Activated T-helper 2 cell treated with anti-CD3 and anti-CD28 coated beads, Interferon-gamma antibody, Interleukin-2, Interleukin-4, amounts not matched to agents 10 μg/mL and 5 μg/mL and 100 μg/mL, durations not matched to agents 14 hours and 24 hours and 36 hours (primary cell): ENCODE measurements around the gene TRIM54. TPM values are rescaled to one million over a fixed set of nuclear protein-coding genes. Genes with fewer than 3 reads are reported as not detected.

ENCODE experiments used
- DNase-seq: peaks from one replicate; pipeline ENCODE4 v3.0.0; 2021; ENCODE audit warnings: low spot score
- H3K27ac Mint-ChIP-seq: one replicate; pipeline ENCODE4 v1.8.0; 2021; ENCODE audit warnings: mixed read lengths
- H3K27me3 Mint-ChIP-seq: one replicate; pipeline ENCODE4 v1.8.0; 2021; ENCODE audit warnings: low read depth, mixed read lengths
- H3K36me3 Mint-ChIP-seq: one replicate; pipeline ENCODE4 v1.8.0; 2021; ENCODE audit warnings: low read depth, mixed read lengths
- H3K4me1 Mint-ChIP-seq: one replicate; pipeline ENCODE4 v1.8.0; 2021; ENCODE audit warnings: low read depth, mixed read lengths
- H3K4me3 Mint-ChIP-seq: one replicate; pipeline ENCODE4 v1.8.0; 2021; ENCODE audit warnings: low read depth, mild to moderate bottlenecking, moderate library complexity, mixed read lengths
- H3K9me3 Mint-ChIP-seq: one replicate; pipeline ENCODE4 v1.8.0; 2021; ENCODE audit warnings: mixed read lengths
- intact Hi-C: fragments of 100-400 bp; cut with micrococcal nuclease; formaldehyde crosslinking; loops from one replicate; pipeline ENCODE4 v1.15.1; 2023
- total RNA-seq: library from RNA; stranded (reverse); gene quantifications from 2 replicates; pipeline ENCODE4 v1.2.3, GENCODE V29; 2022

TRIM54 gene, protein sequence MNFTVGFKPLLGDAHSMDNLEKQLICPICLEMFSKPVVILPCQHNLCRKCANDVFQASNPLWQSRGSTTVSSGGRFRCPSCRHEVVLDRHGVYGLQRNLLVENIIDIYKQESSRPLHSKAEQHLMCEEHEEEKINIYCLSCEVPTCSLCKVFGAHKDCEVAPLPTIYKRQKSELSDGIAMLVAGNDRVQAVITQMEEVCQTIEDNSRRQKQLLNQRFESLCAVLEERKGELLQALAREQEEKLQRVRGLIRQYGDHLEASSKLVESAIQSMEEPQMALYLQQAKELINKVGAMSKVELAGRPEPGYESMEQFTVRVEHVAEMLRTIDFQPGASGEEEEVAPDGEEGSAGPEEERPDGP
- total RNA-seq, result 0.21 and 0.25 TPM in 2 replicates

DNA sequence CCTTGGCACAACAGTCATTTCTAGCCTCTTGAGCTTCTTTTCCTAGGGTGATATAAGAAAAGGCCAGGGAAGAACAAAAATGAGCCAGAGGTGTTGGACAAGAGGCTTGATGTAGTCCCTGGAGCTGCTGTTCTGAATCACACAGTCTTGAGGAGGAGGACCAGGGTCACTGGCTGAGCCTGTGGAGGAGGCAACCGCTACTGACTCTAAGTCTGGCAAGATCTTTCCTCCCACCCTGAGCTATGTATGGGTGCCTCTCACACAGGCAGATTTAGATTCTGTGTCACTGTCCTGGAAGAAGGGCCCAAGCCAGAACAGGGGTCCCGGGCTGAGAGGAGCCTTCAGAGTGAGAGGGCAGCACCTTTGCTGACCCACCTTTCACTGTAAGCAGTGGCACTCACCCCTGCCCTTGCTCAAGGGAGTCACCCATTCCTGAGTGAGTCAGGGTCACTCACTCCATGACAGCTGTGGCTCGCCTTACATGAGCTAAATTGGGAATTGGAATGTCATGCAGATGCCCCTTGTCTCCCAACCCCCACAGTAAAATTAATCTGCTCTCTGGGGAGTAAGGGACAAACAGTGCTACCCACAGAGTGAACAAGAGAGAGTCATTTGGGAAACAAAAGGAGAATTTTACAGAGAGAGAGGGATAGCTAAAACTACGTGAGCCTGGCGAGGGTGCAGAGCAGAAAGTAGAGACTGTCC, at the start of gene TRIM54:
Gene TRIM54, plus strand, starts transcription at position 575 of the 705 bp plus-strand sequence. CDS start 303 bp downstream, outside the sequence.
- peaks cover 16% of the 10 kb centered on the region for H3K4me1 Mint-ChIP-seq
- intact Hi-C loops, result loop anchor here (2.0 to 5.0 kb wide), 3 partner anchors 21 to 320 kb away; no protein-coding TSS in a partner anchor
- no peaks in the 10 kb centered on the region for H3K36me3 Mint-ChIP-seq
- no peaks in the 10 kb centered on the region for H3K9me3 Mint-ChIP-seq
- no peak for DNase-seq
- H3K27ac Mint-ChIP-seq, result no peak within 1 kb of the TSS
- no peak within 1 kb of the TSS for H3K4me3 Mint-ChIP-seq
- H3K27me3 Mint-ChIP-seq, result peaks cover 32% of the 10 kb centered on the region

DNA sequence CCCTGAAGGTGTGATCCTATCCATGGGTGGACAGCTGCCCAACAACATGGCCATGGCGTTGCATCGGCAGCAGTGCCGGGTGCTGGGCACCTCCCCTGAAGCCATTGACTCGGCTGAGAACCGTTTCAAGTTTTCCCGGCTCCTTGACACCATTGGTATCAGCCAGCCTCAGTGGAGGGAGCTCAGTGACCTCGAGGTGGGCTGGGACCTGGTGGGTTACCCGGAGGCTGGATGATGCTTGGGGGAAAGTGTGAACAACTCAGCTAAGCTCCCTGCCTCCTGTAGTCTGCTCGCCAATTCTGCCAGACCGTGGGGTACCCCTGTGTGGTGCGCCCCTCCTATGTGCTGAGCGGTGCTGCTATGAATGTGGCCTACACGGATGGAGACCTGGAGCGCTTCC, 48.9 kb upstream of the TRIM54 start:
- Mint-ChIP-seq H3K4me3 (no peak overlapping the region), H3K27ac (no peak overlapping the region), H3K36me3 (peaks cover 86% of the 10 kb centered on the region), H3K27me3 (no peaks in the 10 kb centered on the region), H3K4me1 (no peaks in the 10 kb centered on the region), H3K9me3 (no peaks in the 10 kb centered on the region)
- intact Hi-C loops, result no loop called here
- DNase-seq, result no peak

DNA sequence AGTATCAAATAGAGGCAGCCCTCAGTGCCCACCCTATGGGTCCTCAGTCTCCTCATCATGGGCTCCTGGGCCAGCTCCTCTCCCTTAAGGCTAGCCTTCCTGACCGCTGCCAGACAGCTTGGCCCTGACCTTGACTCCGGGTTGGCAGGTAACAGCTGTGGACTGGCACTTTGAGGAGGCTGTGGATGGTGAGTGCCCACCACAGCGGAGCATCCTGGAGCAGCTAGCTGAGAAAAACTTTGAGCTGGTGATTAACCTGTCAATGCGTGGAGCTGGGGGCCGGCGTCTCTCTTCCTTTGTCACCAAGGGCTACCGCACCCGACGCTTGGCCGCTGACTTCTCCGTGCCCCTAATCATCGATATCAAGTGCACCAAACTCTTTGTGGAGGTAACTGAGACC, 46.1 kb upstream of the TRIM54 start:
- Mint-ChIP-seq H3K4me1 (no peaks in the 10 kb centered on the region), H3K4me3 (no peak overlapping the region), H3K27me3 (no peaks in the 10 kb centered on the region), H3K9me3 (no peaks in the 10 kb centered on the region), H3K36me3 (peaks cover 91% of the 10 kb centered on the region), H3K27ac (no peak overlapping the region)
- DNase-seq, result no peak
- intact Hi-C loops, result no loop called here

DNA sequence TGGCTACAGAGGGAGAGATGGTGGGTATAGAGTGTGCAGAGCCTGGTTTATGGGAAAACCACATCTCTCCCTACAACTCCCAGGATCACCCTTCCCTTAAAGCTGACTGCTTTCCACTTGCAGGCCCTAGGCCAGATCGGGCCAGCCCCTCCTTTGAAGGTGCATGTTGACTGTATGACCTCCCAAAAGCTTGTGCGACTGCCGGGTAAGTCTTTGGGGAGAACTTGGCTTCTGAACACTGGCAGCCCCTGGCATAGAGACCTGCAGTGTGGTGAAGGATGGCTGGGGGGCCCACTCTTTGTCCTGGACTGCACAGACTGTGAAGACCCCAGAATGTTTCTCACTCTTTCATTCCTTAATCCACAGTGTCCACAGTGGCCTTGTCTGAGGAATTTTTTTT, 45.6 kb upstream of the TRIM54 start:
- Mint-ChIP-seq H3K9me3 (no peaks in the 10 kb centered on the region), H3K27ac (no peak overlapping the region), H3K4me3 (no peak overlapping the region), H3K27me3 (no peaks in the 10 kb centered on the region), H3K4me1 (no peaks in the 10 kb centered on the region), H3K36me3 (peaks cover 91% of the 10 kb centered on the region)
- DNase-seq, result no peak
- intact Hi-C loops, result no loop called here

DNA sequence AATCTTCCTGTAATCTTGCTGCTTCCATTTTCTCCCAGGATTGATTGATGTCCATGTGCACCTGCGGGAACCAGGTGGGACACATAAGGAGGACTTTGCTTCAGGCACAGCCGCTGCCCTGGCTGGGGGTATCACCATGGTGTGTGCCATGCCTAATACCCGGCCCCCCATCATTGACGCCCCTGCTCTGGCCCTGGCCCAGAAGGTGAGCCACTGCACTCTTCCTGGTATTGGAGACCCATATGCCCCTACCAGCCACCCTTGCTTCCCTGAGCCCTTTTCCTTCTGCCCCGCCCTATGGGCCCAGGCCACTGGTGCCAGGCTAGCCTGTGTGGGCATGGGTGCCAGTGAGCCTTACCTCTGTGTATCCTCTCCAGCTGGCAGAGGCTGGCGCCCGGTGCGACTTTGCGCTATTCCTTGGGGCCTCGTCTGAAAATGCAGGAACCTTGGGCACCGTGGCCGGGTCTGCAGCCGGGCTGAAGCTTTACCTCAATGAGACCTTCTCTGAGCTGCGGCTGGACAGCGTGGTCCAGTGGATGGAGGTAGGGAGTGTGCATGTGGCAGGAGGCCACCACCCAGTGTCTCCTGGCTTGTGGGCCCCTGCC, 44.8 kb upstream of the TRIM54 start:
- Mint-ChIP-seq H3K27me3 (no peaks in the 10 kb centered on the region), H3K4me3 (no peak overlapping the region), H3K4me1 (no peaks in the 10 kb centered on the region), H3K9me3 (no peaks in the 10 kb centered on the region), H3K36me3 (peaks cover 90% of the 10 kb centered on the region), H3K27ac (no peak overlapping the region)
- no peak for DNase-seq
- intact Hi-C loops, result no loop called here

DNA sequence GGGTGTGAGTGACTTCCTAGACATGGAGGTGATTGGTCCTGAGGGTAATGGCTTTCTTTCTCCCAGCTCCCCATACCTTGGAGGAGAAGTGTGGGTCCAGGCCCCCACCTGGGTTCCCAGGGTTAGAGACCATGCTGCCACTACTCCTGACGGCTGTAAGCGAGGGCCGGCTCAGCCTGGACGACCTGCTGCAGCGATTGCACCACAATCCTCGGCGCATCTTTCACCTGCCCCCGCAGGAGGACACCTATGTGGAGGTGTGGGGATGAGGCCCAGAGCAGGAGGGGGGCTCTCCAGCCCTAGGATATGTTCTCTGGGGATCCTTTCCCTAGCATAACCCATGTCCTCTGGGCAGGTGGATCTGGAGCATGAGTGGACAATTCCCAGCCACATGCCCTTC, 43.3 kb upstream of the TRIM54 start:
- Mint-ChIP-seq H3K9me3 (no peaks in the 10 kb centered on the region), H3K27ac (no peak overlapping the region), H3K36me3 (peaks cover 90% of the 10 kb centered on the region), H3K4me3 (no peak overlapping the region), H3K4me1 (no peaks in the 10 kb centered on the region), H3K27me3 (no peaks in the 10 kb centered on the region)
- intact Hi-C loops, result no loop called here
- DNase-seq, result no peak

DNA sequence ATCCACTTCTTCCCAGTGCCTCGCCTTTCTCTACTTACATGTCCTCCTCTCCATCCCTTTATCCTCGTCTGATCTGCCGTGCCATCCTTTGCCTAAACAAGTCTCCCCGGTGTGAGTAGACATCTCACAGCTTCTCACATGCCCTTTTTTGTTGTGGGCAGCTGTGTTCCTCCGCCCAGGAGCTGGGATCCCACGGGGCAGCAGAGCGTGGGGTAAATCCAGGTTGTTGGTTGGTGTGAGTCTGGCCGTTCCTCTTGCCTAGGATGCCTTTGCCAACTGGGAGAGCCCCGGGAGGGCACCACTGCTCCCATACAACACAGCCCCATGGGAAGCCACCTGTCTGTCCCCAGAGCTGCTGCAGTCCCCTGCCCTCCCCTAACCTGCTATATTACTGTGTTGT, 41.8 kb upstream of the TRIM54 start:
- Mint-ChIP-seq H3K27me3 (no peaks in the 10 kb centered on the region), H3K9me3 (no peaks in the 10 kb centered on the region), H3K4me3 (no peak overlapping the region), H3K4me1 (no peaks in the 10 kb centered on the region), H3K27ac (no peak overlapping the region), H3K36me3 (peaks cover 82% of the 10 kb centered on the region)
- no peak for DNase-seq
- intact Hi-C loops, result no loop called here

DNA sequence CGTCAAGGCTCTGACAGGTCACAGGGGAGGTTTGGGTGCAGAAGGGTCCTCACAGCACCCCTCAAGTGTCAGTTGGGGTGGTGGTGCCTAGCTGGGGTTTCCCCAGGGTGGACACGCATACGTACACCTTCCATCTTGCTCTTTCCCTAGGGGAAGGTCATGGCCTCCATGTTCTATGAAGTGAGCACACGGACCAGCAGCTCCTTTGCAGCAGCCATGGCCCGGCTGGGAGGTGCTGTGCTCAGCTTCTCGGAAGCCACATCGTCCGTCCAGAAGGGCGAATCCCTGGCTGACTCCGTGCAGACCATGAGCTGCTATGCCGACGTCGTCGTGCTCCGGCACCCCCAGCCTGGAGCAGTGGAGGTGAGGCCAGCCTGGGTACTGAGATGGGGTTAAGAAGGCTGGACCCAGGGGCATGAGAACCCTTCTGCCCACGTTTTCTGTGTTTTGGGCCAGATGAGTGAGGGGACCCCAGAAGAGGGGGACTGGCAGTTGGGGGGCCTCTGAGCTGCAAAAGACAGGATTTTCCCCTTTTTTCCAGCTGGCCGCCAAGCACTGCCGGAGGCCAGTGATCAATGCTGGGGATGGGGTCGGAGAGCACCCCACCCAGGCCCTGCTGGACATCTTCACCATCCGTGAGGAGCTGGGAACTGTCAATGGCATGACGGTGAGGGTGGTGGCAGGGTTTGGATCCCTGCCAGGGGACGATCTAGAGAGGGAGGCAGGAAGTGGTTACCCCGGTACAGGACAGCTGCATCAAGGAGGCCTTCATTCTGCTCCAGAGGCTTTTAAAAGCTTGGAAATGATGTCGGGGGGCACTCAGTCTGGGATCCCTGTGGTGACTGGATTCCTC, 40.2 kb upstream of the TRIM54 start:
- Mint-ChIP-seq H3K27ac (no peak overlapping the region), H3K27me3 (no peaks in the 10 kb centered on the region), H3K4me3 (no peak overlapping the region), H3K36me3 (peaks cover 69% of the 10 kb centered on the region), H3K4me1 (no peaks in the 10 kb centered on the region), H3K9me3 (no peaks in the 10 kb centered on the region)
- no peak for DNase-seq
- intact Hi-C loops, result no loop called here

DNA sequence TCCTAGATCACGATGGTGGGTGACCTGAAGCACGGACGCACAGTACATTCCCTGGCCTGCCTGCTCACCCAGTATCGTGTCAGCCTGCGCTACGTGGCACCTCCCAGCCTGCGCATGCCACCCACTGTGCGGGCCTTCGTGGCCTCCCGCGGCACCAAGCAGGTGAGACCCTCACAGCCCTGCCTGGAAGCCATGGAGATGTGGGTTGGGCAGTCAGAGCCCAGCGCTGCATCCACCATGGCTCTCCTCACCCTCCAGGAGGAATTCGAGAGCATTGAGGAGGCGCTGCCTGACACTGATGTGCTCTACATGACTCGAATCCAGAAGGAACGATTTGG, 39.6 kb upstream of the TRIM54 start:
- DNase-seq, result no peak
- Mint-ChIP-seq H3K36me3 (peaks cover 63% of the 10 kb centered on the region), H3K4me1 (no peaks in the 10 kb centered on the region), H3K4me3 (no peak overlapping the region), H3K9me3 (no peaks in the 10 kb centered on the region), H3K27ac (no peak overlapping the region), H3K27me3 (no peaks in the 10 kb centered on the region)
- intact Hi-C loops, result no loop called here

DNA sequence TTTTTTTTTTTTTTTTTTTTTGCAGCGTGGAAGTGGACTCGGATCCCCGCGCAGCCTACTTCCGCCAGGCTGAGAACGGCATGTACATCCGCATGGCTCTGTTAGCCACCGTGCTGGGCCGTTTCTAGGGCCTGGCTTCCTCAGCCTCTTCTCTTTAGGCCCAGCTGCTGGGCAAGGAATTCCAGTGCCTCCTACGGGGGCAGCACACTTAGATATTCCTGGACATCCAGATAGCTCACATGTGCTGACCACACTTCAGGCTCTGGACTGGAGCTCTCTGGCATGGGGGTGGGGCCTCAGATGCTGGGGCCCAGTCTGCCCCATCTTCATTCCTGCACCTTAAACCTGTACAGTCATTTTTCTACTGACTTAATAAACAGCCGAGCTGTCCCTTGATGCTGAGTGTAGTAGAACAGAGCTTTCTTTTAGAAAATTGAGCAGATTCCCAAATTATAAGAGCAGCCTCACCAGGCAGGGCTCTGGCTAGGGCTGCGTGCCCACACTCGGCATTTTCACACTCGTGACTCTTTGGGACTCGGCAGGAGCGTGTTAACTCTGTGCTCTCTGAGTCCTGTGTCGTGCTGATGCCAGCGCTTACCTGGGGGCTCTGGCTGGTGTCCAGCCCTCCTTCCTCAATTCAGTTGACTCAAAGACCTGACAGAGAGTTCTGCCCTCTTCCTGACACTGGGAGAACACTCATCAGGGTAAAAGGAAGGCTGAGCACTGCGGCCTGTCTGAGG, 38.7 kb upstream of the TRIM54 start:
- Mint-ChIP-seq H3K36me3 (peaks cover 54% of the 10 kb centered on the region), H3K27ac (no peak overlapping the region), H3K27me3 (no peaks in the 10 kb centered on the region), H3K4me3 (no peak overlapping the region), H3K4me1 (no peaks in the 10 kb centered on the region), H3K9me3 (no peaks in the 10 kb centered on the region)
- no peak for DNase-seq
- intact Hi-C loops, result no loop called here

DNA sequence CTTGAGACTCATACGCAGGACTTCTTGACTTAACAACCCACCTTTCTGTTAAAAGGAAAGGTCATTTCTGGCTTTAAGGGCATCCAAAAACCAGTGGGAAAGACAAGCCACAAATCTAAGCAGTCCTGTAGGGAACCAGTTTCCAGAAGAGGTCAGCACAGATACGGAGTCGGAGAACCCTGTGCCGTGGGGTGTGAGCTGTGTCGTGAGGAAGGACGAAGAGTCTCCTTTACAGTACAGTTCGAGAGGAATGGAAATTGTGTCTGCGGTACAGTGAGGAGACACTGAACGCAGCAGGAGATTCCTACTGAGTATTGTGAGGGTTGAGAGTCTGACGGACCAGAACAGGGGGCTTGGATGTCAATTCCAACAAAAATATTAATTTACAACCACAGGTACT, 37.1 kb upstream of the TRIM54 start:
- DNase-seq, result no peak
- Mint-ChIP-seq H3K27me3 (peaks cover 1% of the 10 kb centered on the region), H3K4me1 (no peaks in the 10 kb centered on the region), H3K27ac (no peak overlapping the region), H3K4me3 (no peak overlapping the region), H3K9me3 (no peaks in the 10 kb centered on the region), H3K36me3 (peaks cover 42% of the 10 kb centered on the region)
- intact Hi-C loops, result no loop called here

DNA sequence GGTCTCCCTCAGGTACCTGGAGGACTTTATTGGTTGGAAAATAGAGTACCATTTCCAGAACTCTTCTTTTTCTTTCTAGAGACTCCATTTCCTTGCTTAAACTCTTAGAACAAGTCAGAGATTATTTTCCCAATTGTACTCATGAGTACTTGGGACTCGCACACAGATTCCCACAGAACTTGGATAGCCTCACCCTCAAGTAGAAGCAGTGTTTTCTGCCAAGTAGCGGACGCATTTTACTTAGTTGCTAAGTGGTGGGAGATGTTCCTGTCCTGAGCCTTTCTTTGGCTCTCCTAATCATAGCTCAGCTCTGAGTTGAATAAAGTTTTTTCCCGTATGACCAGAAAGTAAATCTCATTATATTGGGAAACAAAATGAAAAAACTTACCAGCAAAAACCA, 36.6 kb upstream of the TRIM54 start:
- no peaks in the 10 kb centered on the region for H3K9me3 Mint-ChIP-seq
- H3K27me3 Mint-ChIP-seq, result peaks cover 1% of the 10 kb centered on the region
- H3K27ac Mint-ChIP-seq, result no peak overlapping the region
- no peak overlapping the region for H3K4me3 Mint-ChIP-seq
- DNase-seq, result no peak
- H3K36me3 Mint-ChIP-seq, result peaks cover 37% of the 10 kb centered on the region
- intact Hi-C loops, result no loop called here
- no peaks in the 10 kb centered on the region for H3K4me1 Mint-ChIP-seq
